Dermis lymphatic vessel endothelial cell (primary cell): Measurements from ENCODE around the gene ZFC3H1. TPM values are rescaled to one million over a fixed set of nuclear protein-coding genes. Genes with fewer than 3 reads are reported as not detected.

Experiments
- total RNA-seq: library from RNA; depleted of rRNA; stranded (reverse); fragments of >200 nt; gene quantifications from 2 replicates; pipeline ENCODE4 v1.2.1, GENCODE V29; 2014

ZFC3H1 gene
- total RNA-seq, result 13.0 and 17.3 TPM in 2 replicates

GRCh38 chr12:71663561-71664410 is at the start of gene ZFC3H1, which contains the start of gene THAP2:
TSS of gene ZFC3H1 (minus strand) at chr12:71663848. CDS start at chr12:71663610, 238 bp downstream.
TSS of gene THAP2 (plus strand) at chr12:71664301. CDS start at chr12:71664510, 209 bp downstream.

GRCh38 chr12:71685914-71686657 is 22.4 kb upstream of the ZFC3H1 start, which contains the start of gene TMEM19:
TSS of gene TMEM19 (plus strand) at chr12:71686082. CDS start at chr12:71686681, 599 bp downstream.

Other genes starting within 250 kb of the ZFC3H1 start
- gene LGR5, start 224.1 kb downstream of the ZFC3H1 start, total RNA-seq, result not detected in 2 replicates
- gene THAP2, start 453 bp upstream of the ZFC3H1 start, total RNA-seq, result 2.2 and 4.0 TPM in 2 replicates
- 40.9 and 46.1 TPM in 2 replicates for gene TMEM19, start 22.2 kb upstream of the ZFC3H1 start, total RNA-seq
- gene RAB21, start 91.0 kb upstream of the ZFC3H1 start, total RNA-seq, result 12.2 and 22.9 TPM in 2 replicates
- 46.5 and 58.4 TPM in 2 replicates for gene TBC1D15, start 175.9 kb upstream of the ZFC3H1 start, total RNA-seq